Stimulated activated CD8-positive, alpha-beta memory T cell treated with anti-CD3 and anti-CD28 coated beads, Interleukin-7, amount 100 ng/mL, for 4 hours (primary cell): ENCODE results near the gene KBTBD3.

ENCODE experiments used
- DNase-seq, 2 donors: peaks; one replicate each; pipeline ENCODE4 v3.0.0-alpha.2; 2020; ENCODE audit warnings: low read depth in 2 of 2

KBTBD3 gene, protein sequence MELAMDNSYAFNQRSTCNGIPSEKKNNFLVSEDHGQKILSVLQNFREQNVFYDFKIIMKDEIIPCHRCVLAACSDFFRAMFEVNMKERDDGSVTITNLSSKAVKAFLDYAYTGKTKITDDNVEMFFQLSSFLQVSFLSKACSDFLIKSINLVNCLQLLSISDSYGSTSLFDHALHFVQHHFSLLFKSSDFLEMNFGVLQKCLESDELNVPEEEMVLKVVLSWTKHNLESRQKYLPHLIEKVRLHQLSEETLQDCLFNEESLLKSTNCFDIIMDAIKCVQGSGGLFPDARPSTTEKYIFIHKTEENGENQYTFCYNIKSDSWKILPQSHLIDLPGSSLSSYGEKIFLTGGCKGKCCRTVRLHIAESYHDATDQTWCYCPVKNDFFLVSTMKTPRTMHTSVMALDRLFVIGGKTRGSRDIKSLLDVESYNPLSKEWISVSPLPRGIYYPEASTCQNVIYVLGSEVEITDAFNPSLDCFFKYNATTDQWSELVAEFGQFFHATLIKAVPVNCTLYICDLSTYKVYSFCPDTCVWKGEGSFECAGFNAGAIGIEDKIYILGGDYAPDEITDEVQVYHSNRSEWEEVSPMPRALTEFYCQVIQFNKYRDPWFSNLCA

GRCh38 chr11:106076919-106077608 is at the start of gene KBTBD3:
KBTBD3 (minus strand) TSS chr11:106077347; CDS start chr11:106059097, 18,250 bp downstream.
- peak; percentile 97 for DNase-seq

DNA sequence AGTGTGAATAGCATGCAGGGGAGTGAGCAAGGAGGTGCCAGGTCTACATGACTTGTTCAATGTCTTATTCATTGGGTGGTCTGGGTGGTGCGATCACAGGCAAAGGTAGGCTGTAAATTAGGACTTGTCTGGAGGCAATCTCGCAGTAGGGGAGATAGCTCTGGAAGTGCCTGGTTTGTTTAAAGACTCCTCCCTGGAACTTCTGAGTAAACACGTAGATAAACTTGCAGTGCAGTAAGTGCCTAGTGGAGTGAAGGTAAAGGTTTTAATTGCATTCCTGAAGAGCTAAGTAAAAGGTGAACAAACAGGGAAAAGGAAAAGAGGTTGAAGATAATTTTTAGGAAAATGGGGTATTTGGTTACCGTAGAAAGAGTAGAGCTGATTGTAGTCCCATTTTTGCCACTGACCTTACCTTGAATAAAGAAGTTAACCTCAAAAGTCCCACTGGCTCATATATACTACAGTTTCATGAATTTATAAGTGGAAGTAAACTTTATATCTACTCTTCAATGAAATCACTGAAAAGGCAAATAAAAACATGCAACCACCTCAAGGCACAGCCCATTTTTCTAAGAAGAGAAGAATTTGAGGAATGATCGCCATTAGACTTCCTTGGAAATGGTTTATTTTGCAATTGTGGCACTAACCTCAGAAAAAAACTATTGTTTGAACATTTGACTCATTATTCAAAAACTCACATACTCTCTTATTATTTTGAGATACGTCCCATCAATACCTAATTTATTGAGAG is 44.6 kb upstream of the KBTBD3 start:
- DNase-seq: no peak

GRCh38 chr11:106105986-106106385 is 28.8 kb upstream of the KBTBD3 start:
- DNase-seq: no peak

- no peak for DNase-seq
Measured at GRCh38 chr11:106101819-106102218, 24.7 kb upstream of the KBTBD3 start.

DNA sequence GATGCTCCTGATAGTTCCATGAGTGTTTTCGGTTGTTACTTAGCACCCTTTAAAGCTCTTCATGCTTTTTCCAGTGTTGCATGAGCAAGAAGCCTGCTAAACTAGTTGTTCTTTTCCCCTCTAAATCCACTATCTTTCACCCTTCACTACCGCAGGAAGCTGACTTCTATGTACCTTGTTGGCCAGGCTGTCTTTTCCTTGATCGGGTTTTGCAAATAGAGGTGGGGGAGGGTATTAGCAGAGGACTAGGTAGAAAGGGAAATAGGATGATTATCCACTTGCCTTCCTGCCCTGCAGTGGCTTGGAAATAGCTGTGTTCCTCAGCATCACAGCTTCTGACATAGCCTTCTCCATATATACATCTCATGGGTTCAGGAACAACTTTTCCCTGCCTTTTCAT is 24.2 kb upstream of the KBTBD3 start:
- DNase-seq: no peak

DNA sequence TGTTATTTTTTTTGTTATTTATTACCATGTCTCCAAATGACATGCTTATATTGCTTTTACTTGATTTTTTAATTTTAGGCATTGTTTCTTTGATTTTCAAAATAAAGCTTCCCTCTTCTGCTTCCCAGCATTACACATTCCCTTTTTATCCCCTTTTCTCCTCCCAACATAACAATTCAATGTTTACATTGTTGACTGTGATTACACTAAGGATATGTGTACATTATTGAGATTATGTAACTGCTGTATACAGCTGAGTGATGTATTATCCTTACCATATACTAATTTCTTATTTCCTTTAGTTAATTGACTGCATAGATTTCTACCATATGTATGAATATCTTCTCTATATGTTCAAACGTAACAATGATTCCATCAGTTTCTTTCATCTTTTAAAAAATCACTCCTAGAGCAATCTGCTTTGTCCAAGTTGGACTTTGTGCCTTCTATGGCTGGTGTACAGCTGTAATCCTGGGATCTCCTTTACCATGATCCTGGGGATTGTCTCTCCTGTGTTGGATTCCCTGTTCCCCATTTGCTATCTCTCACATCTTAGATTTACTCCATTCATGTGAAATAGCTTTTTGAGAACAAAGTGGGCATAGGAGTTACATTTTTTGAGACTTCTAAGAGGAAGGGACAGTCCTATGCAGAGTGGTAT is 21.9 kb upstream of the KBTBD3 start:
- DNase-seq: no peak

DNA sequence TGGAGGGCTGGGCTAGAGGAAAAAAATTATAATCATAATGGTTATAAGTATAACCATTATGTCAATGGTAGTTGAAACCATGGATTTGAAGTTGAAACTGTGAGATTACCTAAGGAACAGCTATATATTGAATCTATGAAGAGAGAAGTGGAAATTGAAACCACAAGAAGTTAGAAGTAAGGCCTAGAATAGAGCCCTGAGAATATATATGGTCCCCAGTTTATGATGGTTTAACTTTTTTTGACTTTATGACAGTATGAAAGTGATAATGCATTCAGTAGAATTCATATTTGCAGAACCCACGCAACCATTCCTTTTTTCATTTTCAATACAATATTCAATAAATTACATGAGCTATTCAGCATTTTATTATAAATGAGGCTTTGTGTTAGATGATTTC is 15.3 kb upstream of the KBTBD3 start:
- no peak for DNase-seq

GRCh38 chr11:106091480-106092123 is 14.5 kb upstream of the KBTBD3 start:
- DNase-seq: no peak

GRCh38 chr11:106088896-106089295 is 11.7 kb upstream of the KBTBD3 start:
- DNase-seq: no peak

DNA sequence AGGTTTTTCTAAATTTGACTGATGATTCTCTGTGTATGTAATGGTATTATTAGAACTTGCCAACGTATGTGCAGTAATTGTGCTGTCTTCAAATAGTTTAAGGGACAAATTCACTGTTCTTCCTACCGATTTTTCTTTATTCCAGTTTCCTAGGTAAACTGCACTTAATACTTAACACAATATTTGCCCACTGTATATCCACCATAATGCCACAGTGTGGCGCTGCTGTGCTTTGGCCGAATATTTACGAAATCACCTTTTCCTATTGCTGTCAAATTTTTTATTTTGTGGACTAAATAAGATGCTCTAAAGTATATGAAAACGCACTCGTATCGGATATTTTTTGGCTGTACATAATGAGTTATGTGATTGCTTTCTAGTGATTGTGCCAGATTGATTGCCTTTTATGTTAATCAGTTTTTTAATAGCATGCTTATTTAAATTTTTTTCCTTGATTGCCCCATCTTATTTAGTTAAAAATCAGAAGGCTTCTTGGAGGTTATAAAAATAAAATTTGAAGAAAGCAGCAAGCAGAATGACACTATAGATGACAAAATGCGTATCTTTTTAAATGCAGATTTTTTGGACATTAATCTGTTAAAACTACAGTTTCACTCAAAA is 10.8 kb upstream of the KBTBD3 start:
- DNase-seq: peak in 1 of 2 donors; percentile 8

- DNase-seq: no peak
Measured at GRCh38 chr11:106086850-106087249, 9.7 kb upstream of the KBTBD3 start.

- no peak for DNase-seq
Measured at GRCh38 chr11:106086135-106086534, 9.0 kb upstream of the KBTBD3 start.

GRCh38 chr11:106082096-106082495 is 4.9 kb upstream of the KBTBD3 start:
- no peak for DNase-seq

- DNase-seq: no peak
Measured at GRCh38 chr11:106077609-106078455, 685 bp upstream of the KBTBD3 start, which contains the start of gene AASDHPPT. AASDHPPT (plus strand) TSS chr11:106077662; CDS start chr11:106077711, 49 bp downstream.

DNA sequence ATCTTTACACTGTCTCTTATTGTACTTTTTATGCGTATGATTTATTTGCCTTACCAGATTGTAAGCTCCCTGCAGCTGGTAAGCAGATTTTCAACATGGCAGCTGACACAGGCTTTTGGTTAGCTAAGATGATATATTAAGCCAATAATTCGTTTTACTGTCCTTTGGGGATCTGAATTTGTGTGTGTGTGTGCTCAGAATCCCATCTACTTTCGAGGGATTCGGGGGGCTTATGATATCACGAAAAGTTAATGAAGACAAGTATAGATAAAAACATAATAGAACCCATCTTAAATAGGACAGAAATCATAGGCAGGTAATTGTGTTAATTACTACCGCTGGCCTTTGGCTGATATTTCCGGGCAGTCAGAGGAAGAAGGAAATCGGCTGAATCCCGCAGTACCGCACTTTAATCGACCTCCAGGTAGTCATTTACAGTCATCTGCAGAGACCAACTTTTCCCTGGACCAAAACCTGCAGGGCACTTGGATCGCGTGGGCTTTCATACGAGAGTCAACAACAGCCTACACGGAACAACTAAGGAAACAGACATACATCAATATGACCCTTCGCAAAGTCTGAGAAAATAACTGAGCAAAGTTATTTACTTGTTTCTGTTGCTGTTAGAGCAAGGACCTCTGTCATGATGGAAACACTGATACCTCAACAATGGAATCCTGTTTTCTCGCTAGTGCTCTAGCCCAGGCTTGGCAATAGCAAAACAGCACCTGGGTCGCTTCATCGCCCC is 802 bp downstream of the KBTBD3 start:
- DNase-seq: no peak

DNA sequence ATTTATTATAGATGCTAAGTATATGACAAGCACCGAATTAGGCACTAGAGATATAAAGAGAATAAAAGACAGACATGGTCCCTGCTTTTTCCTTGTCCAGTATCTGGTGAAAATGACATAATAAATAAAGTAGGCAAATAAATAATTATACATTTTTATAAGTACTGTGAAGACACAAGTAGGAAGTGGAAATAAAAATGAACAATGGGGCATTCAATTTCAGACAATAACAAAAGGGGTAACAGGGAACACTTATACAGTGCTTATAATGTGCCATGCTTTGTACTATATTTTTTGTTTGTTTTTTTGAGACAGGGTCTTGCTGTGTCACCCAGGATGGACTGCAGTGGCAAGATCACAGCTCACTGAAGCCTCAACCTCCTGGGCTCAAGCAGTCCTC is 4.3 kb downstream of the KBTBD3 start:
- no peak for DNase-seq

- DNase-seq: no peak
Measured at GRCh38 chr11:106070606-106071005, 6.5 kb downstream of the KBTBD3 start.

DNA sequence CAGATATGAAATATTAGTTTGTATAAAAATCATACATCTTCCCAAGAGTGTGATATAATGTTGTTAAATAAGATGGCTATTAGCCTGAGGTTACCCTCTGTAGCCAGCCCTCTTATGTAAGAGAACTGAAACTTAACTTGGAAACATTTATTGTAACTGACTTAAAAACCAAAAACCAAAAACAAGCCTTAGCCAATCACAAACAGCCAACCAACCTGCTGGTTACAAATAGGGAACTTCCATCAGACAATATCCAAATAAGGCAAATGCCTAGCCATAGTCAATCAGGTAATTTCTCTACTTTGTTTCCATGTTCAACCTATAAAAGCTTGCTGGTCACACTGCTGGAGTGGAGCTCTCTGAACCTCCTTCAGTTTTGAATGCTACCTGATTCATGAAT is 14.1 kb downstream of the KBTBD3 start:
- DNase-seq: no peak
